Activated T-helper 1 cell treated with Interleukin-2 at 50 U/mL for 16 hours (primary cell): Measurements from ENCODE around the gene TOX2.
A peak's percentile ranks its signal among the peaks of the same experiment; 100 is the strongest.

Experiments used
- DNase-seq: peaks from one replicate; pipeline ENCODE4 v3.0.0-alpha.2; 2020; ENCODE audit warnings: low read depth

TOX2 gene

DNA sequence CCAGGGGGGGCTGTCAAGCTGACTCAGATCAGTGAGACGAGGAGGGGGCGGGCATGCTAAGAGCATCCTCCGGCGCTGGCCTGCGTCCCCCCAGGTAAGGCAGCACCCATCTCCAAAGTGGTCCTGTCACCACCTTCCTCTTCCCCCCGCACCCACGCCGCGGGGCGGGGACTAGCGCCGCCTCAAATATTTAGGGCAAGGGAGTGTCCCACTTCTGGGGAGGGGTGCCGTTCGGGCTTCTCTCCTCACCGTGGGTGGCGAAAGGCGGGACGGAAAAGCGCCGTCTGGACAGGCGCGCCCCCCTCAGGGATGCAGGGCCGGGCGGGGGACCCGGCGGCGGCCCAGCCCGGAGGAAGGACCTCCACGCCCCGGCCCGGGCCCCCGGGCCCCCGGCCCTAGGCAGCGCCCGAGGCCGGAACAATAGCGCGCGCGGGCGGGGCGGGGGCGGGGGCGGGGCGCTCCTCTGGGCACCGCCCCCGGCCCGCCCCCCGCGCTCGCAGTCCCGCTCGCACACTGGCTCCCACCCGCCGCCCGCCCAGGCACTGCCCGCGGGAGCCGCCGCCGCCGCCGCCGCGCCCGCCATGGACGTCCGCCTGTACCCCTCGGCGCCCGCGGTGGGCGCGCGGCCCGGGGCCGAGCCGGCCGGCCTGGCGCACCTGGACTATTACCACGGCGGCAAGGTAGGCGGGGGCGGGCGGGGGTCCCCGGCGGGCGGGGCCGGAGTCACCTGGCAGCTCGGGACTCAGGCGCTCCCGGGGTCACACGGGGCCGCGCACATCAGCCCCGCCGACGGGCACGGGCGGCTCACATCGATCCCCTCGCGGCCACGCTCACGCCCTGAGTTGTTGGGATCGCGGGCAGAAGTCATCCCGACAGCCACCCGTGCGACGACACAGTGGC, at the start of gene TOX2:
TOX2 (plus strand) TSS at position 542 of the 900 bp plus-strand sequence; CDS start at position 582, 40 bp downstream.
- DNase-seq: peak; percentile 21

DNA sequence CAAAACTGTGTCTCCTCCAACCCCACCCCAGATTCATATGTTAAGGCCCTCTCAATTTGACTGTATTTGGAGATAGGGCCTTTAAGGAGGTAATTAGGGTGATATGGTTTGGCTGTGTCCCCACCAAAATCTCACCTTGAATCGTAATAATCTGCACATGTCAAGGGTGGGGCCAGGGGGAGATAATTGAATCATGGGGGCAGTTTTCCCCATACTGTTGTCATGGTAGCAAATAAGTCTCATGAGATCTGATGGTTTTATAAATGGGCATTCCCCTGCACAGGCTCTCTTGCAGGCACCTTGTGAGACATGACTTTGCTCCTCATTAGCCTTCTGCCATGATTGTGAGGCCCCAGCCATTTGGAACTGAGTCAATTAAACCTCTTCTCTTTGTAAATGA, 46.6 kb upstream of the TOX2 start:
- no peak for DNase-seq

DNA sequence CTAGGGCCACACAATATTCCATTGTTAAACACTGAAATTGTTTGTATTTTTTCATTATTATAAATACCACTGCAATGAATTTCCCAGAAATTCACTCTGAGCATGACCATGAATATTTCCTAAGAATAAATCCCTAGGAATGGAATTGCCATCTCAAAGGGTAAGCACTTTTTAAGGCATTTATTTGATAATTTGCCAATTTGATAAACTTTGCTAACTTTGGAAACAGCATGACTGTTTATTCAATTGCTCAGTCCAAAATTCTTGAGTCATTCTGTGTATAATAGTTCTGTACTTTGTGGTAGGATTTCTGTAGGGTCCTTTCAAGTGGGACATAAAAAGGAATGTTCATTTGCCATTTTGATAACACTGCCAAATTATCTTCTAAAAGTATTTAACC, 44.2 kb upstream of the TOX2 start:
- DNase-seq: no peak

- no peak for DNase-seq
Observed at GRCh38 chr20:43878776-43879175, 35.9 kb upstream of the TOX2 start.

GRCh38 chr20:43893930-43894329, 20.7 kb upstream of the TOX2 start:
- DNase-seq: no peak

DNA sequence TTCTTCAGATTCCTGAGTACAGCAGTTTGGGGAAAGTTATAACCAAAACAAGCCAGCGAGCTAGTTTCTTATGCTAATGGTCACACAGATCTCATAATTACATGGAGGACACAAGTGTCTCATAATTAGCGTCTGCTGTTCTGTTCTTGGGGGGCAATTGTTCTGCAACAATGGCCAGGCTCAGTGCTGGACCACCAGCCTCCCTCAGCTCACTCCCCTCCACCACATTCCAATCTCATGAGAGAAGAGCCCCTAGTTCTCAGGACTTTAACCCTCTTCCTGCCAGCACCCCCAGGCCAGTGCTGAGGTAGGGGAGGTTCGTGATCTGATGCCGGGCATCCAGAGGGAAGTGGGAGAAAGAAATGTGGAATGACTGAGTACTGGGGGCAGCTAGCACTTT, 20.2 kb upstream of the TOX2 start:
- DNase-seq: no peak

- no peak for DNase-seq
Observed at GRCh38 chr20:43895235-43895634, 19.4 kb upstream of the TOX2 start.

- DNase-seq: no peak
Observed at GRCh38 chr20:43899274-43900120, 15.2 kb upstream of the TOX2 start.

DNA sequence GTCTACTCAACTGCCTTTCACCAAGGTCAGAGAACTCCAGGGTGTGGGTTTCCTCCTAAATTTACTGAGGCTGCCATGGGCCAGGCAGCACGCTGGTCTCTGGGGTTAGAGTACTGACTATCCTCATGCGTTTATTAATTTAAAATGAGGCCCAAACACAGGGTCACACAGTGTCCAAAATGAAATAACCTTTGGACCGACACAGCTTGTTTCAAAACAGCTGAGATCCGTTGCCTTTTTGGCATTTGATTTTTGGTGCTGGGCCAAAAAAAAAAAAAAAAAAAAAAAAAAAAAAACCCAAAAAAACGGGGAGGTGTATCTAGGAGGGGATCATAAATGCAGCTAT, 14.6 kb upstream of the TOX2 start:
- no peak for DNase-seq

GRCh38 chr20:43900496-43900895, 14.2 kb upstream of the TOX2 start:
- DNase-seq: no peak

GRCh38 chr20:43901296-43901695, 13.4 kb upstream of the TOX2 start:
- DNase-seq: no peak

DNA sequence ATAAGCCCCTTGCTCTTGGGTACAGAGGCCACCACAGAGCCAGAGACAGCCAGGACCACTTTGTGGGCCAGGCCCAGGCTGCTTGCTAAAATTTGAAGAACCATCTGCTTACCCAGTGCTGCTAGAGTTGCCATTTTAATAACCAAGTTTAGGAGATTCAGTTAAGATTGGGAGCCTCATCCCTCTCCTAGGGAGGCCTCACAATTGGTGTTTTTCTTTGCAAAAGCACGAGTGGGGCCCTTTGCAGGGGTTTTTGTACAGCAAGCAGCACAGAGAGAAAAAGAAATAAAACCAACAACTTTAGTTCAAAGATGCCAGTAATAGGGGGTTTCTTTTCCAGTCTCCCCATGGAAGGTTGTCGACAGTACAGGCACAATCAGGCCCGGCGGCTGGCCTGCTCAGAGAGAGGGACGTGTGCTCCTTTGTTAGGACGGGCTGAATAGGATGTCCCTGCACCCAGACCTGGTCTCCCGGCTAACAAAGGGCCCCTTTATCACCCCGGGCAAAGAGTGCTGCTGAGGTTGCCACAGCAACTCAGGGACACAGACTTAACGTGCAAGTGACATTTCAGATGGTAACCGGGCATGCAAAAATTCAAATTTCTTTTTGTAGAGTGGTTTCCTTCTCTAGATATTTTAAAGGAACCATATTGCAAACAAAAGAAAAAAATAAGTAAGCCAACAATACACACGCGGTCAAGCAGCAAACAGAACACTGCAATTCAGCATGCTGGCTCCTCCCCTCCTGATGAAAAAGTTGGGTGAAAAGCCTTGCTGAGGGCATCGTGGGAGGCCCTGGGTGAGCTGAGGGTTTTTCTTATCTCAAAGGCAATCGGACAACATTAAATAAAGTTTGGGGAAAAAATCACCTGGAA, 10.5 kb upstream of the TOX2 start:
- no peak for DNase-seq

DNA sequence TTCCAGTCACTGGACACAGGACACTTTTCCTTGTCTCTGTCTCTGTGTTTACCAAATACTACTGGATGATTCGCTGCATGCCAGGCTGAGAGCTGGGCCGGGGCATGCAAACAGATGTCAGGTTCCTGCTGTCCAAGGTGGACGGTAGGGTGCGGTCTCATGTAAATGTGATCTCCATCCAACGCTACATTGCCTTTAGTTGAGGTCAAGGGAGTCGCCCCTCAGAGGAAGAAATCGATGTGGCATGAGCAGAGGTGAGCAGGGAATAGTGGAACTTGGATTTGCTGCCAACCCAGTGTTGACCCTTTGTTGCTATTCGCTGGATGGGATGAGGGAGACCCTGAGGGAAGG, 9.8 kb upstream of the TOX2 start:
- DNase-seq: no peak

DNA sequence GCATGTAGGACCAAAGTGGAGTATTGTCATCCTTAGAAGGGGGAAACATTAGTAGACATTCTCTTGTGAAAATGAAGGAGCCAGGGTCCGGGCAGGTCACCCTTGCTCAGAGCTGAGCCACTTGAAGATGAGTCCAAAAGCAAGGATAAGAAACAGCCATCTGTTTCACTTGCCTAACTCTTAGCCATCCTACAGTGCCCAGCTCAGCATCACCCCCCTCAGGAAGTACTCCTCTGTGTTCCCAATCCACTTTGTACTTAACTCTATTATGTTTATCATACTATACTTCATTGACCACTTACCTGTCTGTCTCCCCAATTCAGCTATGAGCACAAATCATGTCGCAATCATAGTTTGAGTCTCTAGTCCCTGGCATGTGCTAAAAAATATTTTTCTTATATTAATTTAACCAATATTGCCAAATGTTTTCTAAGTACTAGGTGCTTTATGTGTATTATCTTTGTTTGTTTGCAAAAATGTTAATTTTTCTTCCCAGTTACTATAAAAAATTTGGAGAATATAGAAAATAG, 8.1 kb upstream of the TOX2 start:
- no peak for DNase-seq

- no peak for DNase-seq
Observed at GRCh38 chr20:43909211-43909610, 5.4 kb upstream of the TOX2 start.

- no peak for DNase-seq
Observed at GRCh38 chr20:43909720-43910119, 4.9 kb upstream of the TOX2 start.

- no peak for DNase-seq
Observed at GRCh38 chr20:43910564-43910963, 4.1 kb upstream of the TOX2 start.

- no peak for DNase-seq
Observed at GRCh38 chr20:43911066-43911465, 3.6 kb upstream of the TOX2 start.

- DNase-seq: no peak
Observed at GRCh38 chr20:43913291-43914025, 1.2 kb upstream of the TOX2 start.

GRCh38 chr20:43915211-43916072, 790 bp downstream of the TOX2 start:
- DNase-seq: no peak
